ENCODE data around the gene ZNF688. TPM values are rescaled to one million over a fixed set of nuclear protein-coding genes. Genes with fewer than 3 reads are reported as not detected.

The ZNF688 gene
- total and polyA plus RNA-seq, 2 of the 13 experiments (the other 11 are each of a cell fraction or from before 2014, with no cell fraction given) = 2.4 to 5.4 TPM

DNA sequence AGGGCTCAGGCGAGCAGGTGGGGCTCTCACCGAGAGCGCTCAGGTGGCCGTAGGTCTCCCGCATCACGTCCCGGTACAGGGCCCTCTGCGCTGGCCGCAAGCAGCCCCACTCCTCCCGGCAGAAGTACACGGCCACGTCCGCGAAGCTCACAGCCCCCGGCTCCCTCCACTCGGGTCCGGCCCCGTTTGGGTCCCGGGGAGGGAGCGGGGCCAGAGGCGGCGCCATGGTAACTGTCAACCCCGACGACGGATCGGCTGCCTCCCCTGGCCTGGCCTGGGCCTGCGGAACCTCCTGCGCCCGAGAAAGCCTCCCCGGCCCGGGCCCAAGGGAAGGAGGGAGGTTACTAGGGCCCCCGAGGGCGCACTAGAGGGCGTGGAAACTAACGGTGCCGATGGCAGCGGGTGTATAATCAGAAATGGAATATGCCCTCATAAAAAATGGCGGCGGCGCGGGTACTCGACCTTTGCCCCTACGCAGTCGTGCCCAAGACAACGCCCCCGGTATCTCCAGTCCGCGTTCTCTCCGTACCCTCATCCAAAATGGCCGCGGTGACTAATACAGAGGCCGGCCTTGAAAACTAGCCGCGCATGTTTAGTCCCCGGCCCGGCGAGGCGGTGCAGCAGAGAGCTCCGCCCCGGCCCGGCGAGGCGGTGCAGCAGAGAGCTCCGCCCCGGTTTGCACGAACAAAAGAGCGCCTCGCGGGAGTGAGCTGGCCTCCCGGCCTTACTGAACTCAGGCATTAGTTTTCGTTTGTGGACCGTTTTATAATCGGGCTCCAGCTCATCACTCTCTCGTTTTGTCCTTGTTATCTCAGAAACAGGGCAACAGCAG, 13.3 kb downstream of the ZNF688 start, which contains the start of gene ZNF764 (continued):
- TF ChIP-seq, protein P1, sequence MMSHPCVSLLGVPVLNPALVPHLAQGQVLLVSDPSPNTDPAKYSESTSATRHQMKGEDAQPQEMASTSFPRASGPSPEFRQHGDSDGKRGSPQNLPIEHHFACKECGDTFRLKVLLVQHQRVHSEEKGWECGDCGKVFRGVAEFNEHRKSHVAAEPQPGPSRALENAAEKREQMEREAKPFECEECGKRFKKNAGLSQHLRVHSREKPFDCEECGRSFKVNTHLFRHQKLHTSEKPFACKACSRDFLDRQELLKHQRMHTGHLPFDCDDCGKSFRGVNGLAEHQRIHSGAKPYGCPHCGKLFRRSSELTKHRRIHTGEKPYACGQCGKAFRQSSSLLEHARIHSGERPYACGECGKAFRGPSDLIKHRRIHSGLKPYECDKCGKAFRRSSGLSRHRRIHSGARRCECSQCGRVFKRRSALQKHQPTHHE (CRISPR knock-in tag; IDR thresholded peaks at IDR 0.05; ENCODE audit: borderline replicate concordance) = no peak; the same call in 1 of the 2 replicates
- TF ChIP-seq NCOA5 (CRISPR knock-in tag; IDR thresholded peaks at IDR 0.05) (no peak), YY1 (IDR thresholded peaks at IDR 0.05; ENCODE audit: insufficient read depth, insufficient replicate concordance, low read depth, low read length) (peak; percentile 99), ZNF674 (CRISPR knock-in tag; IDR thresholded peaks at IDR 0.05; ENCODE audit: low read depth) (peak; percentile 40; the same call in 1 of the 2 replicates), STAG1 (CRISPR knock-in tag; IDR thresholded peaks at IDR 0.05) (peak; percentile 19; the same call in 1 of the 2 replicates), ZZZ3 (CRISPR knock-in tag; IDR thresholded peaks at IDR 0.05; ENCODE audit: borderline replicate concordance) (0 out of 2 replicates have a peak, but pooled peaks have one; percentile 38), MYNN (CRISPR knock-in tag; IDR thresholded peaks at IDR 0.05; ENCODE audit: low read depth) (no peak), DR1 (CRISPR knock-in tag; IDR thresholded peaks at IDR 0.05) (peak; percentile 93), ZNF761 (CRISPR knock-in tag; conservative IDR thresholded peaks at IDR 0.05) (peak; percentile 82; the same call in 1 of the 2 replicates), MED13 (CRISPR knock-in tag; IDR thresholded peaks at IDR 0.05) (peak; percentile 62), FOSL1 (CRISPR knock-in tag; IDR thresholded peaks at IDR 0.05; ENCODE audit: borderline replicate concordance) (peak; percentile 65), NFATC3 (CRISPR knock-in tag; IDR thresholded peaks at IDR 0.05) (no peak), KDM3A (CRISPR knock-in tag; IDR thresholded peaks at IDR 0.05; ENCODE audit: low read depth) (peak; percentile 60; the same call in 1 of the 2 replicates), MXD4 (CRISPR knock-in tag; IDR thresholded peaks at IDR 0.05) (peak; percentile 54; the same call in 1 of the 2 replicates)
- TF ChIP-seq, protein P2, sequence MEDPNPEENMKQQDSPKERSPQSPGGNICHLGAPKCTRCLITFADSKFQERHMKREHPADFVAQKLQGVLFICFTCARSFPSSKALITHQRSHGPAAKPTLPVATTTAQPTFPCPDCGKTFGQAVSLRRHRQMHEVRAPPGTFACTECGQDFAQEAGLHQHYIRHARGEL (CRISPR knock-in tag; IDR thresholded peaks at IDR 0.05) = peak; percentile 56; the same call in 1 of the 2 replicates
- TF ChIP-seq, protein P3, sequence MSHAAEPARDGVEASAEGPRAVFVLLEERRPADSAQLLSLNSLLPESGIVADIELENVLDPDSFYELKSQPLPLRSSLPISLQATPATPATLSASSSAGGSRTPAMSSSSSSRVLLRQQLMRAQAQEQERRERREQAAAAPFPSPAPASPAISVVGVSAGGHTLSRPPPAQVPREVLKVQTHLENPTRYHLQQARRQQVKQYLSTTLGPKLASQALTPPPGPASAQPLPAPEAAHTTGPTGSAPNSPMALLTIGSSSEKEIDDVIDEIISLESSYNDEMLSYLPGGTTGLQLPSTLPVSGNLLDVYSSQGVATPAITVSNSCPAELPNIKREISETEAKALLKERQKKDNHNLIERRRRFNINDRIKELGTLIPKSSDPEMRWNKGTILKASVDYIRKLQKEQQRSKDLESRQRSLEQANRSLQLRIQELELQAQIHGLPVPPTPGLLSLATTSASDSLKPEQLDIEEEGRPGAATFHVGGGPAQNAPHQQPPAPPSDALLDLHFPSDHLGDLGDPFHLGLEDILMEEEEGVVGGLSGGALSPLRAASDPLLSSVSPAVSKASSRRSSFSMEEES (CRISPR knock-in tag; IDR thresholded peaks at IDR 0.05) = 0 out of 2 replicates have a peak, but pooled peaks have one; percentile 28
- TF ChIP-seq, protein P4, sequence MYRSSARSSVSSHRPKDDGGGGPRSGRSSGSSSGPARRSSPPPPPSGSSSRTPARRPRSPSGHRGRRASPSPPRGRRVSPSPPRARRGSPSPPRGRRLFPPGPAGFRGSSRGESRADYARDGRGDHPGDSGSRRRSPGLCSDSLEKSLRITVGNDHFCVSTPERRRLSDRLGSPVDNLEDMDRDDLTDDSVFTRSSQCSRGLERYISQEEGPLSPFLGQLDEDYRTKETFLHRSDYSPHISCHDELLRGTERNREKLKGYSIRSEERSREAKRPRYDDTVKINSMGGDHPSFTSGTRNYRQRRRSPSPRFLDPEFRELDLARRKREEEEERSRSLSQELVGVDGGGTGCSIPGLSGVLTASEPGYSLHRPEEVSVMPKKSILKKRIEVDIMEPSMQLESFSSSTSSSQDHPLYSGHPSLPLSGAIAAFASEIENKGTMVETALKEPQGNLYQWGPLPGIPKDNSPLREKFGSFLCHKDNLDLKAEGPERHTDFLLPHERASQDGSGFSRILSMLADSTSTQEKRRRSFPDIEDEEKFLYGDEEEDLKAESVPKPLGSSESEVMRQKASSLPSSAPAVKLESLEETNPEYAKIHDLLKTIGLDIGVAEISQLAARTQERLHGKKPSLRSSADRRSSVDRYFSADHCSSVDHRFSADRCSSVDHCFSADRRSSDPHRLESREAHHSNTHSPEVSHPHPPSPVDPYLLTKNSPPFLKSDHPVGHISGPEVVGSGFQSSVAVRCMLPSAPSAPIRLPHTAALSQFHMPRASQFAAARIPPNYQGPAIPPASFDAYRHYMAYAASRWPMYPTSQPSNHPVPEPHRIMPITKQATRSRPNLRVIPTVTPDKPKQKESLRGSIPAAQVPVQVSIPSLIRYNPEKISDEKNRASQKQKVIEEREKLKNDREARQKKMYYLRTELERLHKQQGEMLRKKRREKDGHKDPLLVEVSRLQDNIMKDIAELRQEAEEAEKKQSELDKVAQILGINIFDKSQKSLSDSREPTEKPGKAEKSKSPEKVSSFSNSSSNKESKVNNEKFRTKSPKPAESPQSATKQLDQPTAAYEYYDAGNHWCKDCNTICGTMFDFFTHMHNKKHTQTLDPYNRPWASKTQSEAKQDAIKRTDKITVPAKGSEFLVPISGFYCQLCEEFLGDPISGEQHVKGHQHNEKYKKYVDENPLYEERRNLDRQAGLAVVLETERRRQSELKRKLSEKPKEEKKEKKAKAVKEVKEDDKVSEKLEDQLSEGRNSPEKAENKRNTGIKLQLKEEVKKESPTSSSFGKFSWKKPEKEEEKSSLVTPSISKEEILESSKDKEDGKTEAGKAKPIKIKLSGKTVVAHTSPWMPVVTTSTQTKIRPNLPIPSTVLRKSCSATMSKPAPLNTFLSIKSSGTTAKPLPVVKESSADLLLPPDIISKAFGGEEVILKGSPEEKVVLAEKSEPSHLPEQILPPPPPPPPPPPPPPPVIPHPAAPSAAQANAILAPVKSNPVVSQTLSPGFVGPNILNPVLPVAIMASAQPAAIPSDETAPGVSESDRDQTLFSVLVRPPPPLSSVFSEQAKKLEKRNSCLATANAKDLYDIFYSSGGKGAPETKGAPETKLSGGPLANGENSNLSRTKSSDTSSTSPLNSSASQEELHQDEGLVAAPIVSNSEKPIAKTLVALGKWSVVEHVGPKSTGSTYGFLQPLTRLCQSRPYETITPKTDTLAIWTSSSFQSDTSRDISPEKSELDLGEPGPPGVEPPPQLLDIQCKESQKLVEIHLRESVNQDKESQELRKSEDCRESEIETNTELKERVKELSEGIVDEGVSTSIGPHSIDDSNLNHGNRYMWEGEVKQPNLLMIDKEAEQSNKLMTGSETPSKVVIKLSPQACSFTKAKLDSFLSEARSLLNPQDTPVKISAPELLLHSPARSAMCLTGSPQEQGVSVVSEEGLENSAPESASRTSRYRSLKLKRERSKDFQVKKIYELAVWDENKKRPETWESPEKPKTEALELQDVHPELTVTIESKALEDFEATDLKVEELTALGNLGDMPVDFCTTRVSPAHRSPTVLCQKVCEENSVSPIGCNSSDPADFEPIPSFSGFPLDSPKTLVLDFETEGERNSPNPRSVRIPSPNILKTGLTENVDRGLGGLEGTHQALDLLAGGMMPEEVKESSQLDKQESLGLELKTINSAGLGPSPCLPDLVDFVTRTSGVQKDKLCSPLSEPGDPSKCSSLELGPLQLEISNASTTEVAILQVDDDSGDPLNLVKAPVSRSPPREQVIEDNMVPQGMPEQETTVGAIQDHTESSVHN (CRISPR knock-in tag; IDR thresholded peaks at IDR 0.05) = 0 out of 2 replicates have a peak, but pooled peaks have one; percentile 61

Data from HepG2 (cell line).